A673 (cell line): ENCODE measurements around the gene TMEM214. TPM values are rescaled to one million over a fixed set of nuclear protein-coding genes. Genes with fewer than 3 reads are reported as not detected.
A peak's percentile ranks its signal among the peaks of the same experiment; 100 is the strongest.

ENCODE experiments used
- BruUV-seq: library from RNA; stranded (reverse); fragments of 400-500 nt; replicated peaks from 2 replicates; lab custom pipeline; 2021; lab: Mats Ljungman, UMichigan
- CTCF ChIA-PET: fragments of 300-600 bp; sonication (Branson Sonifier 250); formaldehyde crosslinking; loops from one replicate; lab custom pipeline; 2022; ENCODE audit warnings: antibody characterized with exemption; lab: Charles Lee
- POLR2A ChIA-PET: fragments of 300-600 bp; sonication (Branson Sonifier 250); formaldehyde crosslinking; loops from one replicate; lab custom pipeline; 2022; ENCODE audit warnings: antibody characterized with exemption; ENCODE audit not compliant: low non-redundant PET; lab: Charles Lee
- DNase-seq: peaks from one replicate; pipeline ENCODE4 v3.0.0-alpha.2; 2015; ENCODE audit warnings: low spot score
- H3K27ac ChIP-seq: fragments of 200-600 bp; sonication (generic); 2 replicates; pipeline ENCODE4 v1.5.1; 2016; ENCODE audit warnings: mixed run types, low read depth, mild to moderate bottlenecking, mixed read lengths, antibody characterized with exemption, low read length; ENCODE audit not compliant: poor library complexity, severe bottlenecking
- H3K27me3 ChIP-seq: fragments of 200-600 bp; sonication (generic); replicated peaks from 2 replicates; pipeline ENCODE4 v1.6.1; 2017; ENCODE audit warnings: mixed run types, low read depth, mild to moderate bottlenecking, mixed read lengths, antibody characterized with exemption, low read length; ENCODE audit not compliant: insufficient read depth, poor library complexity
- H3K36me3 ChIP-seq: fragments of 200-600 bp; sonication (generic); 2 replicates; pipeline ENCODE4 v1.6.1; 2016; ENCODE audit warnings: mixed run types, mild to moderate bottlenecking, mixed read lengths, antibody characterized with exemption, low read length; ENCODE audit not compliant: insufficient read depth, poor library complexity, severe bottlenecking
- H3K4me1 ChIP-seq: fragments of 200-600 bp; sonication (generic); 2 replicates; pipeline ENCODE4 v1.6.1; 2017; ENCODE audit warnings: mixed run types, mild to moderate bottlenecking, mixed read lengths, antibody characterized with exemption, low read length; ENCODE audit not compliant: insufficient read depth, poor library complexity, severe bottlenecking
- H3K4me3 ChIP-seq: fragments of 200-600 bp; sonication (generic); 2 replicates; pipeline ENCODE4 v1.5.1; 2016; ENCODE audit warnings: low read depth, mixed run types, mild to moderate bottlenecking, mixed read lengths, low read length; ENCODE audit not compliant: poor library complexity, severe bottlenecking
- H3K9me3 ChIP-seq: fragments of 200-600 bp; sonication (generic); 2 replicates; pipeline ENCODE4 v1.6.1; 2016; ENCODE audit warnings: mixed run types, low read depth, mild to moderate bottlenecking, mixed read lengths, antibody characterized with exemption, low read length; ENCODE audit not compliant: poor library complexity, severe bottlenecking
- CTCF ChIP-seq: fragments of 300-800, 200-600 bp; sonication (generic); conservative IDR thresholded peaks from 2 replicates; pipeline ENCODE4 v1.5.1; 2017; ENCODE audit warnings: low read depth, mild to moderate bottlenecking, antibody characterized with exemption, low read length, moderate library complexity, mixed read lengths
- EZH2 ChIP-seq: fragments of 200-600 bp; sonication (generic); IDR thresholded peaks from 2 replicates; pipeline ENCODE4 v1.6.1; 2017; ENCODE audit warnings: borderline replicate concordance, low read depth, mild to moderate bottlenecking, mixed read lengths, antibody characterized with exemption, low read length; ENCODE audit not compliant: poor library complexity, severe bottlenecking
- intact Hi-C: fragments of 100-400 bp; cut with micrococcal nuclease; formaldehyde crosslinking; loops from one replicate; pipeline ENCODE4 v1.10.0; 2022; ENCODE audit not compliant: unreplicated experiment
- total RNA-seq: library from RNA; stranded (reverse); gene quantifications from 2 replicates; pipeline ENCODE4 v1.2.3, GENCODE V29; 2021

TMEM214 gene
- total RNA-seq, 1 experiment from 2014 or later: 76.7 TPM

- no peak for DNase-seq
- Histone ChIP-seq H3K27ac (peak overlapping the region; percentile 74), H3K4me3 (no peak overlapping the region), H3K27me3 (no peaks in the 10 kb centered on the region), H3K4me1 (peaks cover 21% of the 10 kb centered on the region), H3K36me3 (no peaks in the 10 kb centered on the region), H3K9me3 (no peaks in the 10 kb centered on the region)
- intact Hi-C loops: loop anchor here (5.0 kb wide), 1 partner anchor 408 kb away; no protein-coding TSS in a partner anchor
- no peak for TF ChIP-seq EZH2
- no peak for TF ChIP-seq CTCF
- no TSS peak for BruUV-seq
- CTCF ChIA-PET: interaction anchor here (3.3 kb wide), 1 partner anchor 169 kb away, joined by 53 read pairs; no protein-coding TSS in a partner anchor
- POLR2A ChIA-PET: interaction anchor here (0.5 to 0.6 kb wide), 2 partner anchors 36 to 112 kb away, joined by 4 to 5 read pairs; no protein-coding TSS in a partner anchor
Measured at GRCh38 chr2:27014771-27015433, 17.9 kb upstream of the TMEM214 start.

- DNase-seq: peak; percentile 92
- Histone ChIP-seq H3K4me1 (peaks cover 21% of the 10 kb centered on the region), H3K27me3 (no peaks in the 10 kb centered on the region), H3K27ac (peak overlapping the region; percentile 74), H3K9me3 (no peaks in the 10 kb centered on the region), H3K4me3 (no peak overlapping the region), H3K36me3 (no peaks in the 10 kb centered on the region)
- TF ChIP-seq CTCF (peak; percentile 82), EZH2 (no peak)
- ChIA-PET CTCF (interaction anchor here (0.5 to 3.3 kb wide), 30 partner anchors 19 to 1653 kb away, joined by 3 to 71 read pairs (median 5); partner anchors contain the start of gene CENPA), POLR2A (interaction anchor here (0.6 kb wide), 2 partner anchors 37 to 59 kb away, joined by 4 to 6 read pairs; no protein-coding TSS in a partner anchor)
- intact Hi-C loops: loop anchor here (1.0 to 5.0 kb wide), 3 partner anchors 56 to 410 kb away; no protein-coding TSS in a partner anchor
- no TSS peak for BruUV-seq
Measured at GRCh38 chr2:27016801-27017325, 15.9 kb upstream of the TMEM214 start.

GRCh38 chr2:27018142-27018541 is 14.6 kb upstream of the TMEM214 start:
- intact Hi-C loops: loop anchor here (5.0 kb wide), 1 partner anchor 411 kb away; no protein-coding TSS in a partner anchor
- Histone ChIP-seq H3K4me3 (no peak overlapping the region), H3K36me3 (no peaks in the 10 kb centered on the region), H3K9me3 (no peaks in the 10 kb centered on the region), H3K27me3 (no peaks in the 10 kb centered on the region), H3K4me1 (peaks cover 21% of the 10 kb centered on the region), H3K27ac (no peak overlapping the region)
- ChIA-PET POLR2A (no interaction called here), CTCF (interaction anchor here (3.3 kb wide), 1 partner anchor 172 kb away, joined by 53 read pairs; no protein-coding TSS in a partner anchor)
- BruUV-seq: no TSS peak
- TF ChIP-seq CTCF (no peak), EZH2 (no peak)
- DNase-seq: no peak
